GM18507 (cell line): ENCODE measurements around the gene TGFBR3L.
A peak's percentile ranks its signal among the peaks of the same experiment; 100 is the strongest.

Experiments
- DNase-seq: peaks from one replicate; pipeline ENCODE4 v3.0.0; 2011; ENCODE audit warnings: low read depth; ENCODE audit not compliant: insufficient read length; ENCODE audit errors: extremely low spot score
- FAIRE-seq: peaks from 2 replicates; lab custom pipeline; 2011; peaks lifted over from hg19 to GRCh38; lab: Jason Lieb, UNC

TGFBR3L gene

DNA sequence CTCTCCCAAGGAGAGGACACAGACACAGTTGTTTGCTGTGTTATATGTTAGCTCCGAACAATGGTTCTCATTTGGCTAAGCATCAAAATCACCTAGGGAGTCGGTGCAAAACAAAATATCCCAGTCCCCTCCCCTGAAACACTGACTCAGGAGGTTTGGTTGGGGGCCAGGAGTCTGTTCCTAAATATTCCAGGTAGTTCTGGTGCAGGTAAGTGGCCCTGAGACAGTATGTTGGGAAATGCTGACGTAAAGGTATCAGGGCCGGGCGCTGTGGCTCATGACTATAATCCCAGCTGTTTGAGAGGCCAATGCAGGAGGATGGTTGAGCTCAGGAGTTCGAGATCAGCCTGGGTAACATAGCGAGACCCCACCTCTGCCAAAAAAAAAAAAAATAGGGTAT is 13.3 kb upstream of the TGFBR3L start:
- DNase-seq = no peak
- FAIRE-seq = no peak

DNA sequence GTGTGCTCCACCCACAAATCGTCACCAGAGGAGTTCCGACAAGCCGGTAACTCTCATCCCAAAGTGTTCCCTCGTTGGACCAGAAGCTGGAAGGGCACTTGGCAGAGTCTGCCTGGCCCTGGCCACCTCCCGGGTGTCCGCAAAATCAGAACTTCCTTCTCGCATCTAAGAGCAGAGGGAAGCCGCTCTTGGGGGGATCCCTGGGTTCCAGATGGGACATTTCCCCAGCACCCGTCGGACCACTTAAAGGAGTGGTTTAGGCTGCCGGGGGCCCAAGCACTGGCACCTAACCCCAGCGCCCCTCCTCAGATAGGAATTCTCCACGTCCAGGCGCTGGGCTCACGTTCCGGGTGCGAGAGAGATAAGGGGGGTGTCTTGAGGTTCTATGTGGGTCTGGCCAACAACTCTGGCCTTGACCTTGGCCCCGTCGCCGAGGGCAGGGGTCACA is 11.8 kb upstream of the TGFBR3L start:
- no peak for FAIRE-seq
- no peak for DNase-seq

DNA sequence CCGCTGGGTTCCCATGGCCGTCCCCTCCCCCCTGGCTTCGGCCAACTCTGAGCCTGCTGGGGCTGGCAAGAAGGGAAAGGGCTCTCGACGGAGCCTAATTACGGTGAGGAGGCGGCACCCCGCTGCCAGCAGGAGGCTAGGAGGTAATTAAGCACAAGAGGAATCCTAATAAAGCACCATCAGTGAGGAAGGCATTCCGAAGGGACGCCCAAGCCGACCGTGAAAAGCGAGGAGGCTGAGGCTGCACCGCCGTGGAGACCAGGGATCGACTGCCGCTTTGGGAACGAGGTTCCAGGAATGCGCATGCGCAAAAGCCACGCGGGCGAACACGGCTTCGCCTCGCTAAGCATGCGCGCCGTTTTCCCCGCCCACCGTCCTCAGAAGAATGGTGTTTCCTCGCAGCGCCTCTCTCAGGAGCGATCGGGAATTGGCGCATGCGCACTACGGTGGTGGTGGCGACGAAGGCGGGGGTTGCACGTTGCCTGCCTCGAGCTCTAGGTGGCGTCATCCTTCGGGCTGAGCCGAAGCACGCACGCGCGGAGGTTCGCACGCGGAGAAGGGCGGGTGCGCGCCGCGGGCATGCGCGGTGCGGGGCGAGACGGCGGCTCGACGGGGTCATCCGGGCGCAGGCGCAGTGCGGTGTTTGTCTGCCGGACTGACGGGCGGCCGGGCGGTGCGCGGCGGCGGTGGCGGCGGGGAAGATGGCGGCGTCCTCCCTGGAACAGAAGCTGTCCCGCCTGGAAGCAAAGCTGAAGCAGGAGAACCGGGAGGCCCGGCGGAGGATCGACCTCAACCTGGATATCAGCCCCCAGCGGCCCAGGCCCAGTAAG is 11.2 kb upstream of the TGFBR3L start, which contains the start of gene MAP2K7:
MAP2K7 (plus strand) TSS at position 634 of the 830 bp plus-strand sequence; CDS start at position 702, 68 bp downstream.
- peak; percentile 99 for DNase-seq
- peak; percentile 100 for FAIRE-seq

DNA sequence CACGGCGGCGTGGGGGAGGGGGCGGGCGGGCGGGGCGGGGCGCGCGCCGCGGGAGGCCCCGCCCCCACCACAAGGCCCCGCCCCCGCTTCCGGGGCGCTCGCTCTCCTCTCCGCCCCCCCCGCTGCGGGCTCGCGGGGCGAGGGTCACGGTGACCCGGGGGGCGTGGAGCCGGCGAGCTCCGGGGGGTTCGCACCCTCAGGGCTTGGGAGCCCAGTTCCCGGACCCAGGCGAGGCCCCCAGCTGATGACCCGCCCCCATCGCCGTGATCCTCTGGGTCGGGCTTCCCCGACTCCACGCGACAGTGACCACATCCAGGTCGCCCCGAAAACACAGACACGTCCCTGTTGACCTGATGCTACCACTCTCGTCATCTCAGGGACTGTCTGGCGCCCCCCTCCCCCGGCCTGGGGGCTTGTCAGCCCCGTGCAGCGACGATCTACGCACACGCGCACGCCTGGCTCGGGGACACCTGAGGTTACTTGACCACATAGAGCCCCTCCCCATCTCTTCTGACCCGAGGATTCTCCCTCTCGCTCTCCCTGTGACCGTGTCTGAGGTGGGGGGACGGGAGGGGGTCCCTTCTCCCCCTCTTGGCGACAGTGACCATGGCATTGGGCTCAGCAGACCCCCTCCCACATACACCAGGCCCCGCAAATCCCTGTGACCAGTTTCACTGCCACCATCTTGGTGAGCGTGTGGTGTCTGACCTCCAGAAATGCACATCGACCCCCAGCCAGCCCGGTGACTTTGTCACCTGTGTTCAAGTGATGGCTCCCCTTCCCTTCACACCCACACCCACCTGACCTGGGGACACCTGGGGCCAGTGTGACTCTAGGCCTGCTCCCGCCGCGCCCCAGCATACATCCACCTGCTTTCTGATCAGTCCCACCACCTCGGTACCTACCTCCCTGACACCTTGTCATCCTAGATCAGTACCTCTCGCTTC is 10.3 kb upstream of the TGFBR3L start:
- DNase-seq (peak; percentile 47), FAIRE-seq (no peak)

DNA sequence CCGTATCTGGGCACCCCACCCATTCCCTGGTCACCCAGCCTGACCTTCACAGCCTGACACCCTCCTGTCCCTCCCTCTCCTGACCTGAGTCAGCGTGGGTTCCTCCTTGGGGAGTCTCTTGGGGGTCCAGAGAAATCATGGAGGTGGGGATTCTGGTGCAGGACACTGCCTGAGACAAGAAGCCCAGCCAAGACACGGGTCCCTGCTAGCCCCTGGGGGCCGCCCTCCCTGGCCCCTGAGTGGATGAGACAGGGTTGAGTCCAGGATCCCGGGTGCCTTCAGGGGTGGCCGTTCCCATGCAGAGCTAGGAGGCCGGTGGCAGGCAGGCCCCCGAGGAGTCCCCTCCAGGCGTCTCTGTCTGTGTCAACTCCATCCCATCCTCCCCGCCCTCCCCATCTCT is 9.4 kb upstream of the TGFBR3L start:
- DNase-seq (no peak), FAIRE-seq (no peak)

DNA sequence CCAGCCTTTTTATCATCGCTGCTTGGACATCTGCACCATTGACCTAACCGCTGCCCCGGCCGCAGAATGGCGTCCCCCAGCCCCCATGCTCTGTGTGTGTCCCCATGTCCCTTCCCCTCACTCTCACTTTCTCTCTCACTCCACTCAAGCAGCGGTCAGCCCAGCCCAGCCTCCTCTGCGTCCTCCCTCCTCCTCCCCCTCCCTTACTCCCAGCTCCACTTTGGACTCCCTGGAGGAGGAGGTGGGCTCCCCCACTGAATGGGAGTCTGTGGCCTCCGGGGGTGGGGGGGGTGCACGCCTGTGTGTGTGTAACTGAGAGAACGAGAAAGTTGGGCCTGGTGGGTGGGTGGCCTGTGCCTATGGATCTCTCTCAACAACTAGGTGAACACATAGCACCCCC is 8.8 kb upstream of the TGFBR3L start:
- DNase-seq (no peak), FAIRE-seq (no peak)

DNA sequence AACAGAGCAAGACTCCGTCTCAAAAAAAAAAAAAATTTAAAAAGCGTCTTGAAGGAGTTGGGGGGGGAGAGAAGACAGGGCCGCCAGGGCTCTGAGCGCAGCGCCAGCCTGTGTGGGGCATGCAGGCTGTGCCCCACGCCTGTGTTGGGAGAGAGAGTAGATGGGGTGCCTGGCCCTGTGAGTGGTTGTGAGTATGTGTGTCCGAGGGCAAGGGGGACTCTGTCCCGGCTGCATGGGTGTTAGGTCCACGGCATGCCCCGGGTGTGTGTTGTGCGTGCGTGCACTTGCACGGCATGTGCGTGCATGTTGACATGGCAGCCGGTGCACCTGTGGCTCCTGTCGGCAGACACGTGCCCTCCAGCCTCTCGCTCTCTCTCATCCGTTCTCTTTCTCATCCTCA is 7.5 kb upstream of the TGFBR3L start:
- FAIRE-seq (no peak), DNase-seq (no peak)

DNA sequence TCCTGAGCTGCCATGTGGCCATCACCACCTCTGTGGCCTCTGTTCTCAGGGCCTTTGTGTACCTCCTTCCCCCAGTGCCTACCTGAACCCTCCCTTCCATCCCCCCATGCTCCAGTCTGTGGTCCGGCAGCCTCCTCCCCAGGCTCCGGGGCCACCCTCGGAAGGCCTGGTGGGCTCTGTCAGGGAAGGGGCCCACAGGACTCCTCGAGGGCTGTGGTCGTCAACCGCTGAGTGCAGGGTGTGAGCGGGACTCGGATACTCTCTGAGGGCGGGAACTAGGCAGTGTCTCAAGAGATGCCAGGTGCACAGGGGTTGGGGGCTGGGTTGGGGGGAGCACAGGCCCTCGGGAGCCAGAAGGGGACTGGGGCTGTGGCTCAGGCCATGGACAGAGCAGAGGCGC is 7.1 kb upstream of the TGFBR3L start:
- FAIRE-seq (no peak), DNase-seq (no peak)

DNA sequence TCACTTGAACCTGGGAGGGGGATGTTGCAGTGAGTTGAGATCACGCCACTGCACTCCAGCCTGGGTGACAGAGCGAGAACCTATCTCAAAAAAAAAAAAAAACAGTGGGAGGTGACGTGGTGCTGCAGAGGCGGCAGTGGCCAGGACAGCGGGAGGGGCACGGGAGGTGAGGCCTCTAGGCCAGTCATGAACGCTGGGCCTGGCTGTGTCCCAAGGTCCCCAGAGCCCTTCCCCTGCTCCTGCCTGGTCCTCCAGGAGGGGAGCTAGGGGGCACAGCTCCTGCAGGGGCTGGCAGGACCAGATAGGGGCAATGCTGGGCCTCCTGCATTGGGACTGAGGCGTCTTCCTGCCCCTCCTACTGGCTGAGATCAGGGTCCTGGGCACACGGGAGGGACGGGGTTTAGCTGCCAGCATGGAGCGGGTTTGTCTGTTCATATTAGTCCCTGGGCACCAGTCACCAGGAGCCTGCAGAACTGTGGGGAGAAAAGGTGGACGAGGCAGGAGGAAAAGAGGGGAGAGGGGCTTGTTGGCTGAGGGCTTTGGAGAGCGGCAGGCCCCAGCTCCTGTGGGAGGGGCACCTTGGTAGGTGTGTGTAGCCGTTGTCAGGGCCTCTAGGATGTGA is 6.4 kb upstream of the TGFBR3L start:
- DNase-seq (no peak), FAIRE-seq (no peak)

DNA sequence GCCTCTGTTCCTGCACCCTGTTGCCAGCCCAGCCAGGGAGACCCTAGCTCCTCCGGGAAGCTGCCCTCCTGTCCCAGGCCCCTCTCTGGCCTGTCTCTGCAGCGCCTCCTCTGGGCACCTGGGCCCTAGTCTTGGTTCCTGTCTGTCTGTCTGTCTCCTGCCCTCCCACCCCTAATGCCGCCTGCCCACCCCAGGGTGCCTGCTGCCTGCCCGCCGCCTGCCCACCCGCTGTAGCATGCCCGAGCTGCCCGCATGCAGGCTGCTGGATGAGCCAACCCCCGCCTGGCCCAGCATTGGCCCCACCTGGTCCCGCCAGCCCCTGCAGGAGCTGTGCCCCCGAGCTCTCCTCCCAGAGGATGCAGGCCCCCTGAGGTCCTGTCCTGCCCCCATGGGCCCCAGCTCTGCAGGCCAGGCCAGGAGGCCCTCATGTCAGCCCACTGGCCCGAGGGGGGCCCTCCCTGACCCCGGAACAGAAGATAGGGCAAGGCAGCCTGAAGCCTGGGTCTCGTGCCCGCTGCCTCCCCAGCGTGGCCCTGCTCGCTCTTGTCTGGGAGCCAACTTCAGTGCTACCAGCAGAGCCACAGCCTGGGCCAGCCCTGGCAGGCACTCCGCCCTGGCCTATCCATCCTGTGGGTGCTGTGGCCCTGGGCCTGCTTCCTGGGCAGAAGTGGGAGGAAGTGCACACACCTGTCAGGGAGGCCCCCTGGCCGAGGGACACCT is 5.7 kb upstream of the TGFBR3L start:
- FAIRE-seq = no peak
- no peak for DNase-seq

DNA sequence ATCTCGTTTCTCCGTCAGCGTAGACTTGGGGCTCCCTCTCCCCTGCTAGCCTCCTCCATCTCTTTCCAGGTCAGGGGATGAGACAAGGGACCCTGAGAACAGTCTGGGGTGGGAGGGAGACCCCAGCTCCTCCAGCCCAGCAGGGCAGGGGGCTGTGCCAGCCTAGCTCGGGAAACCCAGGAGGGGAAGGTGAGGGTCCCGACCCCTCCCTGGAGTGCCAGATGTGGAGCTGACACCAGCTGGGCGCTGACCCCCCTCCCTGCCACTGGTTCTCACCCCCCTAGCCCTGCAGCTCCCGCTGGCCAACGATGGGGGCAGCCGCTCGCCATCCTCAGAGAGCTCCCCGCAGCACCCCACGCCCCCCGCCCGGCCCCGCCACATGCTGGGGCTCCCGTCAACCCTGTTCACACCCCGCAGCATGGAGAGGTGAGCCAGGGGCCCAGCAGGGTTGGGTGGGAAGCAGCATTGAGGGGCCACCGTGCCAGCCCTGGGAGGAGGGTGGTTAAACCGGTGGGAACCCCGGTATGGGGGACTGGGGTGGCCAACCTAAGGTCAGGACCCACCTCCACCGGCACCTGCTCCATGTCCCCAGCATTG is 5.1 kb upstream of the TGFBR3L start:
- FAIRE-seq (no peak), DNase-seq (no peak)

DNA sequence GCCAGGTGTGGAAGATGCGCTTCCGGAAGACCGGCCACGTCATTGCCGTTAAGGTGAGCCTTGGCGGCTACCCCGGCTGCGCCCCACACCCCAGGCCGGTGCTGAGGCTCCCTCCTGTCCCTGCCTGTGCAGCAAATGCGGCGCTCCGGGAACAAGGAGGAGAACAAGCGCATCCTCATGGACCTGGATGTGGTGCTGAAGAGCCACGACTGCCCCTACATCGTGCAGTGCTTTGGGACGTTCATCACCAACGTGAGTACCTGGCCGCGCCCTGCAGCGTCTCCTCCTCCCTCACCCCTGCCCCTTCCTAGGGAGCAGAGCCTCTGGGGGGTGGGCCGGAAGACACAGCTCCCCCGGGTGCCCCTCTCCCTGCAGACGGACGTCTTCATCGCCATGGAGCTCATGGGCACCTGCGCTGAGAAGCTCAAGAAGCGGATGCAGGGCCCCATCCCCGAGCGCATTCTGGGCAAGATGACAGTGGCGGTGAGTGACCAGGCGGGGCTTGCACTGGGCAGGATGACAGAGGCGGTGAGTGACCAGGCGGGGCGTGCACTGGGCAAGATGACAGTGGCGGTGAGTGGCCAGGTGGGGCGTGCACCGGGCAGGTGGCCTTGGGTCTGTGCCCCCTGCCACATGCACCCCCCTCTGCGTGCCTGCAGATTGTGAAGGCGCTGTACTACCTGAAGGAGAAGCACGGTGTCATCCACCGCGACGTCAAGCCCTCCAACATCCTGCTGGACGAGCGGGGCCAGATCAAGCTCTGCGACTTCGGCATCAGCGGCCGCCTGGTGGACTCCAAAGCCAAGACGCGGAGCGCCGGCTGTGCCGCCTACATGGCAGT is 4.1 kb upstream of the TGFBR3L start:
- no peak for DNase-seq
- FAIRE-seq = no peak

DNA sequence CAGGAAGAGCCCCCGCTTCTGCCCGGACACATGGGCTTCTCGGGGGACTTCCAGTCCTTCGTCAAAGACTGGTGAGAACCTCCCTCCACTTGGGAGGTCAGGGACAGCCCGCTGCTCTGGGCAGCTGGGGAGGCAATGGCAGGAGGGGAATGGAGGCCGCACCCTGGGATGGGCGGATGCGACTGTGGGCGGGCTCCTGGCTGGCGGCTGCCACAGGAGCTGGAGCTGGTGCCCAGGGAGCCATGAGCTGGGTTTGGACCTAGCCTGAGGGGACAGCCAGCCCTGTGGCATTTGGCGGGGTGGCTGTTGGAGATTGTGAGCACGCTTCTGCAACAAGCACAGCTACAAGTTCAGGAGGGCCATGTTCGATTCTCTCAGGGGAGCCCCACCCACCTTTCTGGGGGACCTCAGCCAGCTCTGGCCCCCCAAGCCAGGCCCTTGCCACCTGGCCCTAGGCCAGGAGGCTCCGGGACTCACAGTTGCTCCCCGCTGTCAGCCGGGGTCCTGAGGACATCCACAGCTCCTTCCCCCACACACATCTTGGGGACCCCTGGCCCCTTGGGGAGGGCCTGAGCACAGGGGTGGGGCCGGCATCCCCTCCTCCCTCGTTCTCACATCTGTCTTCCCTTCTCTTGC is 3.0 kb upstream of the TGFBR3L start:
- no peak for FAIRE-seq
- no peak for DNase-seq

DNA sequence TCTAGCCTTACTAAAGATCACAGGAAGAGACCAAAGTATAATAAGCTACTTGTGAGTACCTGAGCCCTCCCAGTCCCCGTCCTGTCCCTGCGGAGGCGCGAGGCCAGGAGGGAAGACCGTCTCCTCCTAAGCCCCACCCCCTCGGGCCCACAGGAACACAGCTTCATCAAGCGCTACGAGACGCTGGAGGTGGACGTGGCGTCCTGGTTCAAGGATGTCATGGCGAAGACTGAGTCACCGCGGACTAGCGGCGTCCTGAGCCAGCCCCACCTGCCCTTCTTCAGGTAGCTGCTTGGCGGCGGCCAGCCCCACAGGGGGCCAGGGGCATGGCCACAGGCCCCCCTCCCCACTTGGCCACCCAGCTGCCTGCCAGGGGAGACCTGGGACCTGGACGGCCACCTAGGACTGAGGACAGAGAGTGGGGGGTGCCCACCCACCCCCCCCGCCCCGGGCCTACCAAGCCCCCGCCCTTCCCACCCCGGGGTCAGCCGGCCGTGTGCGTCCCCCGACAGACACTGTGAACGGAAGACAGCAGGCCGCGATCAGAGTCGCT is 2.4 kb upstream of the TGFBR3L start:
- DNase-seq (no peak), FAIRE-seq (no peak)

DNA sequence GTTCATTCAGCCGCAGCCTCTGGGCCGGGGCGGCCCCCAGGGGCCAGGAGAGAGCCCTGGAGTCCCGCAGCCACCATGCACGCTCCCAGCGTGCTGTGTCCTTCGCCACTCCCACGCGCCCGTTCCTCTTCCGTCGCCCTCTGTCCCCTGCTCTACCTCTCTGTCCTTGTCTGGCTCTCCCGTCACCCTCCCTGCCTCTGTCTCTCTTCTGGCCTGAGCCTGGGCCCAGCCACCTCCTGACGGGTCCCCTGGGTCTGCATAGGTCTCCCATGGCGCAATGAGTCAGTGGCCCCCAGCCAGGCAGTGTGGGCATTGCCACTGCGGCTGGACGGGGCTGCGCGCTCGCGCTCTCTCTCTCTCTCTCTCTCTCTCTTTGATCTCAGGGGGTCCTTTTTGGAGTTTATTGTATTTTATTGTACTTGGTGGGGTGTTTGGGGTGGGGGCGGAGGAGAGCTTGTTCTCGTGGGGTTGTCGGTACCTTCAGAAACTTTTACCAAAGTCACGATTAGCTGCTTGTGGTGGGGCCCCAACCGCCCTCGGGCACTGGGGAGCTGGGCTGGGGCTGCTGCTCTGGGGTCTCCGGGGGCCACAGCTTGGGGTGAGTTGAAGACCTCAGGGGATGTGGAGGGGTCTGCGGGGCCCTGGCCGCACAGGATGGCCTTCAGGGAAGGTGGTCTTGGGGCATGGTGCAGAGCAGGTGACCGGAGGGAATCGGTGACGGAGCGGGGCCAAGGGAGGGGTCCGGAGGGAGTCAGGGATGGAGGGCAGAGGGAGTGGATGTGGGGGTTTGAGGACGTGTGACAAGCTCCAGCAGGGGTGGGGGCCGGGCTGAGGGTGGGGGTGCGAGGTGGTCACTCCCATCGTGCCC is 1.7 kb upstream of the TGFBR3L start:
- DNase-seq = no peak
- FAIRE-seq = no peak

DNA sequence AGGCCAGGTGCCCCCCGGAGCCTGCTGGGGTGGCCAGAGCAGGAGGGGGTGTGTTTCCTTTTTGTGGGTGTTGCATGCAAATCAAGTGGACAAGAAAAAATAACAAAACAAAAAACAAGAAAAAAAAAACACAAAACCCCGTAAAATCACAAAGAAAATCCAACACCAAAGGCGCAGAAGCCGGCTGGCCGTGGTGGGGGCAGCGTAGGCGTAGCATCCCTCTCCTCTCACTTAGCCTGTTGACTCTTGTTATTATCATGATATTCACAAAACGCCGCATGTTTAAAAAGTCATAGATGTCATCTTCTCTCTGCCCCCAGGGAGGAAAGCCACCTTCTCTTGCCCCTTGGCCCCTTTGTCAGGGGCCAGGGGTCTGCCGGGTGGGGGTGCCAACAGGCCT is 978 bp upstream of the TGFBR3L start:
- DNase-seq (no peak), FAIRE-seq (no peak)

DNA sequence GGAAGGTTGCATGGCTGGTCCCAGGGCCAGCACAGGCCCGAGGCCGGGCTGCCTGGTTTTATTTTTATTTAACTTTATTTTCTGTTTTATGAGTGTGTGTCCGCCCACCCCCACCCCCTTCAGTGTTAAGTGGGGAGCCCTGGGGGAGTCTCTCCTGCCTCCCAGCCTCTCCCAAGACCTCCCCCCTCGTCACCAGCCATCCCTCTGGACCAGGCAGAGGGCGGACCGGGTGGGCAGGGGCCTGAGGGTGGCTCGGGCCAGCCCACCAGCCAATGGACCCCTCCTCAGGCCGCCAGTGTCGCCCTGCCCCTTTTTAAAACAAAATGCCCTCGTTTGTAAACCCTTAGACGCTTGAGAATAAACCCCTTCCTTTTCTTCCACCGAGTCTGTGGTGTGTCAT is 531 bp upstream of the TGFBR3L start:
- DNase-seq (no peak), FAIRE-seq (no peak)
